Gastroesophageal sphincter (tissue), 3 donors: ENCODE data around the gene TECPR2.

Source experiments
- CTCF ChIP-seq, 4 experiments: fragments of 200-600 bp in 2 of 4; fragments of 450-650 bp in 2 of 4; sonication (generic) in 1 of 4; IDR thresholded peaks; one replicate each; pipeline ENCODE4 v1.5.1; 2017 to 2019; ENCODE audit warnings: antibody characterized with exemption in 4 of 4, mild to moderate bottlenecking in 2 of 4, moderate library complexity in 2 of 4
- POLR2A ChIP-seq, 2 donors: fragments of 450-650 bp; IDR thresholded peaks; one replicate each; pipeline ENCODE4 v1.6.1; 2017; ENCODE audit warnings: antibody characterized with exemption in 2 of 2, mild to moderate bottlenecking in 2 of 2, moderate library complexity in 1 of 2

GRCh38 chr14:102321456-102322422 lies 41.0 kb upstream of the TECPR2 start:
- TF ChIP-seq POLR2A (IDR thresholded peaks at IDR 0.05) (no peak), CTCF (IDR thresholded peaks at IDR 0.05) (no peak)
